Stimulated activated CD8-positive, alpha-beta memory T cell treated with anti-CD3 and anti-CD28 coated beads, Interleukin-7, amount 100 ng/mL, for 48 hours (primary cell): ENCODE results near the gene AURKAIP1.

Experiments used
- DNase-seq, 2 donors: peaks; one replicate each; pipeline ENCODE4 v3.0.0-alpha.2; 2020; ENCODE audit warnings: low read depth in 1 of 2; ENCODE audit errors: extremely low read depth in 1 of 2

The AURKAIP1 gene

GRCh38 chr1:1361982-1362423 is 13.0 kb downstream of the AURKAIP1 start:
- DNase-seq, result no peak

- no peak for DNase-seq
These were observed 13.6 kb downstream of the AURKAIP1 start for GRCh38 chr1:1361233-1361981.

GRCh38 chr1:1360506-1361169 is 14.4 kb downstream of the AURKAIP1 start:
- DNase-seq, result no peak

GRCh38 chr1:1359664-1360468 is 15.1 kb downstream of the AURKAIP1 start:
- DNase-seq, result no peak

- no peak for DNase-seq
These were observed 15.7 kb downstream of the AURKAIP1 start for GRCh38 chr1:1359308-1359663.

GRCh38 chr1:1358433-1359271 is 16.4 kb downstream of the AURKAIP1 start, which contains the start of gene MXRA8:
Gene MXRA8, minus strand, starts transcription at chr1:1358555. Its CDS starts 51 bp downstream, at chr1:1358504.
- no peak for DNase-seq

GRCh38 chr1:1357871-1358432 is 17.1 kb downstream of the AURKAIP1 start:
- no peak for DNase-seq

- DNase-seq, result no peak
These were observed 18.1 kb downstream of the AURKAIP1 start for GRCh38 chr1:1356796-1357401.

GRCh38 chr1:1356166-1356795 is 18.7 kb downstream of the AURKAIP1 start:
- DNase-seq, result no peak

GRCh38 chr1:1355416-1355815 is 19.6 kb downstream of the AURKAIP1 start:
- no peak for DNase-seq

GRCh38 chr1:1354271-1355247 is 20.4 kb downstream of the AURKAIP1 start:
- DNase-seq, result no peak

GRCh38 chr1:1353389-1354151 is 21.4 kb downstream of the AURKAIP1 start:
- DNase-seq, result no peak

GRCh38 chr1:1352786-1353388 is 22.1 kb downstream of the AURKAIP1 start:
- DNase-seq, result no peak

GRCh38 chr1:1351511-1352427 is 23.2 kb downstream of the AURKAIP1 start:
- DNase-seq, result no peak

- DNase-seq, result peak in 1 of 2 donors; percentile 34
These were observed 25.6 kb downstream of the AURKAIP1 start, which contains the start of gene DVL1 for GRCh38 chr1:1349256-1350012. Gene DVL1, minus strand, starts transcription at chr1:1349418. Its CDS starts 353 bp downstream, at chr1:1349065.
